HFFc6 (cell line): ENCODE results near the gene UHRF1. TPM values are rescaled to one million over a fixed set of nuclear protein-coding genes. Genes with fewer than 3 reads are reported as not detected.
A peak's percentile ranks its signal among the peaks of the same experiment; 100 is the strongest.

Source experiments
- DNase-seq: peaks from one replicate; pipeline ENCODE4 v3.0.0-alpha.2; 2018
- H3K27ac Mint-ChIP-seq: 2 replicates; pipeline ENCODE4 v1.8.0; 2020; ENCODE audit warnings: mild to moderate bottlenecking, mixed read lengths
- H3K27me3 Mint-ChIP-seq: 2 replicates; pipeline ENCODE4 v1.8.0; 2021; ENCODE audit warnings: mild to moderate bottlenecking, moderate library complexity, mixed read lengths; ENCODE audit not compliant: insufficient read depth
- H3K36me3 Mint-ChIP-seq: 2 replicates; pipeline ENCODE4 v1.8.0; 2021; ENCODE audit warnings: low read depth, mixed read lengths
- H3K4me1 Mint-ChIP-seq: 2 replicates; pipeline ENCODE4 v1.8.0; 2020; ENCODE audit warnings: low read depth, mixed read lengths
- H3K4me3 Mint-ChIP-seq: 2 replicates; pipeline ENCODE4 v1.8.0; 2020; ENCODE audit warnings: mild to moderate bottlenecking, moderate library complexity, mixed read lengths
- H3K9me3 Mint-ChIP-seq: 2 replicates; pipeline ENCODE4 v1.8.0; 2020; ENCODE audit warnings: mild to moderate bottlenecking, mixed read lengths
- CTCF ChIP-seq: fragments of 200-600 bp; sonication (generic); IDR thresholded peaks from 2 replicates; pipeline ENCODE4 v1.5.0; 2021; ENCODE audit warnings: antibody characterized with exemption, mild to moderate bottlenecking
- total RNA-seq, 6 experiments: library from RNA; stranded (reverse); fragmentation: NEBNext Ultra II Directional; extraction: Animal tissue kit (Norgen Biotek cat#: 25700); gene quantifications; 2 replicates in 1 of 6; 3 replicates in 5 of 6; pipeline ENCODE4 v1.2.3, GENCODE V29; 2021

Gene UHRF1
- total RNA-seq, 6 experiments from 2014 or later, result 41.9 to 74.1 (median 70.1) TPM

- Mint-ChIP-seq H3K9me3 (no peaks in the 10 kb centered on the region), H3K4me1 (peaks cover 19% of the 10 kb centered on the region), H3K4me3 (no peak overlapping the region), H3K27ac (no peak overlapping the region), H3K36me3 (peaks cover 10% of the 10 kb centered on the region; the same call in 1 of the 2 replicates), H3K27me3 (peaks cover 5% of the 10 kb centered on the region)
- DNase-seq, result no peak
- no peak for TF ChIP-seq CTCF
Observed at GRCh38 chr19:4965061-4965460, 55.8 kb downstream of the UHRF1 start.

GRCh38 chr19:4966591-4966990 lies 57.3 kb downstream of the UHRF1 start:
- H3K9me3 Mint-ChIP-seq, result no peaks in the 10 kb centered on the region
- peak overlapping the region; percentile 29 for H3K27ac Mint-ChIP-seq
- peaks cover 34% of the 10 kb centered on the region for H3K4me1 Mint-ChIP-seq
- peaks cover 10% of the 10 kb centered on the region; the same call in 1 of the 2 replicates for H3K36me3 Mint-ChIP-seq
- DNase-seq, result no peak
- peaks cover 7% of the 10 kb centered on the region for H3K27me3 Mint-ChIP-seq
- H3K4me3 Mint-ChIP-seq, result no peak overlapping the region; the same call in 1 of the 2 replicates
- no peak for TF ChIP-seq CTCF

GRCh38 chr19:4967738-4968461 lies 58.6 kb downstream of the UHRF1 start:
- Mint-ChIP-seq H3K9me3 (no peaks in the 10 kb centered on the region), H3K27ac (peak overlapping the region; percentile 93), H3K4me3 (peak overlapping the region; percentile 87), H3K36me3 (peaks cover 5% of the 10 kb centered on the region; the same call in 1 of the 2 replicates), H3K27me3 (peaks cover 7% of the 10 kb centered on the region), H3K4me1 (peaks cover 44% of the 10 kb centered on the region)
- DNase-seq, result no peak
- TF ChIP-seq CTCF, result no peak

- peak within 1 kb of the TSS; percentile 93 for H3K27ac Mint-ChIP-seq
- H3K4me1 Mint-ChIP-seq, result peaks cover 51% of the 10 kb centered on the region
- no peak for TF ChIP-seq CTCF
- peak within 1 kb of the TSS; percentile 97 for H3K4me3 Mint-ChIP-seq
- H3K9me3 Mint-ChIP-seq, result no peaks in the 10 kb centered on the region
- H3K27me3 Mint-ChIP-seq, result peaks cover 7% of the 10 kb centered on the region
- H3K36me3 Mint-ChIP-seq, result peaks cover 2% of the 10 kb centered on the region; the same call in 1 of the 2 replicates
- peak; percentile 100 for DNase-seq
Observed at GRCh38 chr19:4968462-4969291, 59.4 kb downstream of the UHRF1 start, which contains the start of gene KDM4B. Gene KDM4B, plus strand, starts transcription at chr19:4969113. Its CDS starts 63,778 bp downstream, at chr19:5032891.

- no peaks in the 10 kb centered on the region for H3K36me3 Mint-ChIP-seq
- peak overlapping the region; percentile 97 for H3K4me3 Mint-ChIP-seq
- DNase-seq, result no peak
- H3K27ac Mint-ChIP-seq, result peak overlapping the region; percentile 60
- H3K9me3 Mint-ChIP-seq, result no peaks in the 10 kb centered on the region
- peaks cover 51% of the 10 kb centered on the region for H3K4me1 Mint-ChIP-seq
- no peak for TF ChIP-seq CTCF
- peaks cover 7% of the 10 kb centered on the region for H3K27me3 Mint-ChIP-seq
Observed at GRCh38 chr19:4969292-4969771, 60.0 kb downstream of the UHRF1 start.
